ENCODE measurements around the gene GDF7.

- TF ChIP-seq, protein P1, sequence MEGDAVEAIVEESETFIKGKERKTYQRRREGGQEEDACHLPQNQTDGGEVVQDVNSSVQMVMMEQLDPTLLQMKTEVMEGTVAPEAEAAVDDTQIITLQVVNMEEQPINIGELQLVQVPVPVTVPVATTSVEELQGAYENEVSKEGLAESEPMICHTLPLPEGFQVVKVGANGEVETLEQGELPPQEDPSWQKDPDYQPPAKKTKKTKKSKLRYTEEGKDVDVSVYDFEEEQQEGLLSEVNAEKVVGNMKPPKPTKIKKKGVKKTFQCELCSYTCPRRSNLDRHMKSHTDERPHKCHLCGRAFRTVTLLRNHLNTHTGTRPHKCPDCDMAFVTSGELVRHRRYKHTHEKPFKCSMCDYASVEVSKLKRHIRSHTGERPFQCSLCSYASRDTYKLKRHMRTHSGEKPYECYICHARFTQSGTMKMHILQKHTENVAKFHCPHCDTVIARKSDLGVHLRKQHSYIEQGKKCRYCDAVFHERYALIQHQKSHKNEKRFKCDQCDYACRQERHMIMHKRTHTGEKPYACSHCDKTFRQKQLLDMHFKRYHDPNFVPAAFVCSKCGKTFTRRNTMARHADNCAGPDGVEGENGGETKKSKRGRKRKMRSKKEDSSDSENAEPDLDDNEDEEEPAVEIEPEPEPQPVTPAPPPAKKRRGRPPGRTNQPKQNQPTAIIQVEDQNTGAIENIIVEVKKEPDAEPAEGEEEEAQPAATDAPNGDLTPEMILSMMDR (conservative IDR thresholded peaks at IDR 0.05; ENCODE audit: low read depth, low read length) = no peak
- no peak for TF ChIP-seq POLR2A (IDR thresholded peaks at IDR 0.05; ENCODE audit: low read depth, low read length)
- no peak for TF ChIP-seq CEBPB (IDR thresholded peaks at IDR 0.05; ENCODE audit: low read depth, low read length)
- no peak for TF ChIP-seq MXI1 (IDR thresholded peaks at IDR 0.05; ENCODE audit: borderline replicate concordance, low read depth, low read length)
- no peak for TF ChIP-seq RCOR1 (IDR thresholded peaks at IDR 0.05; ENCODE audit: insufficient replicate concordance, low read length)
- TF ChIP-seq SMC3 (IDR thresholded peaks at IDR 0.05; ENCODE audit: low read depth, low read length) = no peak
- no peak for TF ChIP-seq ELK1 (IDR thresholded peaks at IDR 0.05; ENCODE audit: borderline replicate concordance, low read depth, low read length)
- TF ChIP-seq CHD1 (IDR thresholded peaks at IDR 0.05; ENCODE audit: low read depth, low read length) = no peak
- TF ChIP-seq USF2 (IDR thresholded peaks at IDR 0.05; ENCODE audit: low read depth, low read length) = no peak
- no peak for TF ChIP-seq FOS (IDR thresholded peaks at IDR 0.05; ENCODE audit: low read depth, low read length)
- TF ChIP-seq MAFK (IDR thresholded peaks at IDR 0.05; ENCODE audit: low read depth, low read length) = no peak
- no peak for TF ChIP-seq RAD21 (IDR thresholded peaks at IDR 0.05; ENCODE audit: low read length)
- TF ChIP-seq BHLHE40 (IDR thresholded peaks at IDR 0.05; ENCODE audit: low read depth, low read length) = no peak
- TF ChIP-seq RFX5 (IDR thresholded peaks at IDR 0.05; ENCODE audit: low read depth, low read length) = no peak
Measured at GRCh38 chr2:20623241-20623640, 43.7 kb upstream of the GDF7 start.

Measured in IMR-90 (cell line).